Ovary (tissue), 9 donors: Measurements from ENCODE around the gene NCEH1. TPM values are rescaled to one million over a fixed set of nuclear protein-coding genes. Genes with fewer than 3 reads are reported as not detected.

Source experiments
- DNase-seq, 5 donors: peaks; one replicate each; pipeline ENCODE4 v3.0.0-alpha.2; 2019 to 2020
- H3K27ac ChIP-seq, 2 donors: fragments of 200-600 bp; one replicate each; pipeline versions ENCODE4 v1.5.1 to v1.8.0; 2019 to 2022
- H3K27me3 ChIP-seq: fragments of 200-600 bp; one replicate; pipeline ENCODE4 v1.8.0; 2022
- H3K36me3 ChIP-seq: fragments of 200-600 bp; sonication (generic); one replicate; pipeline ENCODE4 v1.5.1; 2019
- H3K4me1 ChIP-seq: one replicate; pipeline ENCODE4 v1.8.1; 2013; ENCODE audit warnings: mild to moderate bottlenecking, moderate library complexity; ENCODE audit not compliant: insufficient read depth
- H3K4me3 ChIP-seq: fragments of 200-600 bp; sonication (generic); one replicate; pipeline ENCODE4 v1.5.1; 2017
- H3K9me3 ChIP-seq, 2 donors: fragments of 200-600 bp in 1 of 2; sonication (generic) in 1 of 2; one replicate each; pipeline versions ENCODE4 v1.5.1 to v1.8.1; 2013 to 2019; ENCODE audit warnings: mild to moderate bottlenecking in 1 of 2, moderate library complexity in 1 of 2
- CTCF ChIP-seq, 3 donors: fragments of 450-650 bp in 2 of 3; fragments of 200-600 bp in 1 of 3; IDR thresholded peaks; one replicate each; pipeline versions ENCODE4 v1.5.1 to v1.8.0; 2016 to 2022; ENCODE audit warnings: antibody characterized with exemption in 3 of 3, mild to moderate bottlenecking in 1 of 3
- EP300 ChIP-seq: sonication (generic); formaldehyde crosslinking; IDR thresholded peaks from one replicate; pipeline ENCODE4 v1.6.1; 2017; ENCODE audit warnings: antibody characterized with exemption
- POLR2A ChIP-seq: fragments of 450-650 bp; IDR thresholded peaks from one replicate; pipeline ENCODE4 v1.6.1; 2017; ENCODE audit warnings: antibody characterized with exemption, mild to moderate bottlenecking, moderate library complexity
- WGBS, 3 donors: extraction: QIAGEN DNeasy Blood & Tissue Kit in 1 of 3; methylation state at CpG; one replicate each; pipeline versions ENCODE4 v1.1.5 to v1.1.7; 2013 to 2017; 5-methylcytosine and 5-hydroxymethylcytosine counted together
- intact Hi-C, 4 donors: fragments of 100-400 bp; cut with DNase I; formaldehyde crosslinking; loops; one replicate each; pipeline versions ENCODE4 v1.11.0 to v1.15.1; 2022 to 2023
- polyA plus RNA-seq, 2 donors: library from polyadenylated mRNA; stranded (reverse); fragments of 200-250 nt in 1 of 2; fragments of 350-450 nt in 1 of 2; fragmentation: Illumina TruSeq in 1 of 2; extraction: RNeasy Lipid Tissue Mini Kit (QIAGEN cat#74804) in 1 of 2; gene quantifications; one replicate each; pipeline ENCODE4 v1.2.3, GENCODE V29; 2013 to 2014
- total RNA-seq, 7 donors: library from RNA; depleted of rRNA in 2 of 7; stranded (reverse); fragments of >200 nt in 2 of 7; fragmentation: NEBNext Ultra II Directional in 3 of 7; extraction: Animal tissue kit (Norgen Biotek cat#: 25700) in 3 of 7; gene quantifications; one replicate each; pipeline versions ENCODE4 v1.1.0 to v1.2.4, GENCODE V29; 2016 to 2023
- donor health status: DM: no; HTN: no; CAD: no; lungs with moderate emphysema.
- donor health status: DM: no; HTN: no; CAD: no.
- donor health status: Bipolar disorder and iron deficiency.
- donor health status: DM: yes; HTN: yes; CAD: no.
- donor health status: DM: no; HTN: no; CAD: no.
- donor health status: DM: yes; HTN: yes; CAD: no.

Gene NCEH1
- total and polyA plus RNA-seq, 9 donors, result 1.4 to 15.8 (median 4.5) TPM

DNA sequence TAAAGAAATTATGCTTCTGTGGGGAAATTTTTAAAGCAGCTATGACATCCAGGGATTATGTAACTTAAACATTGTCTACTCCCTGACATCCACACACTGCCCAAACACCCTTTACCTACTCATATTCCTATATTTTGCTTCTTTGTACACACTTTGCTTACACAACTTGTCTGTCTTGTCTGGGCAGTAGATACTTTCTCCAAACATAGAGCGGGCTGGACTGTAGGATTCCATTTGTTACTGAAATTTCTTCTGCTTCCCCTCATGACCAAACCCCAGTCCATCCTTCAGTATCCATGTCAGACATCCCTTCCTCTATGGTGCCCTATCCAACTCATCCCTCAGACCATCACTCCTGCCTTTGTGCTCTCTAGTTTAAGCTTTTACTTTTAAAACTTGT is 19.9 kb downstream of the NCEH1 start:
- TF ChIP-seq CTCF (IDR thresholded peaks at IDR 0.05) (no peak), POLR2A (no peak), EP300 (no peak)
- Histone ChIP-seq H3K9me3 (no peaks in the 10 kb centered on the region), H3K4me3 (no peak overlapping the region), H3K27ac (no peak overlapping the region), H3K36me3 (no peaks in the 10 kb centered on the region), H3K27me3 (no peaks in the 10 kb centered on the region), H3K4me1 (no peaks in the 10 kb centered on the region)
- WGBS, 3 donors, result 87 to 97% (median 92%) methylated on average over 1 of the region's 1 CpG
- intact Hi-C loops, result no loop called here
- DNase-seq, result no peak

DNA sequence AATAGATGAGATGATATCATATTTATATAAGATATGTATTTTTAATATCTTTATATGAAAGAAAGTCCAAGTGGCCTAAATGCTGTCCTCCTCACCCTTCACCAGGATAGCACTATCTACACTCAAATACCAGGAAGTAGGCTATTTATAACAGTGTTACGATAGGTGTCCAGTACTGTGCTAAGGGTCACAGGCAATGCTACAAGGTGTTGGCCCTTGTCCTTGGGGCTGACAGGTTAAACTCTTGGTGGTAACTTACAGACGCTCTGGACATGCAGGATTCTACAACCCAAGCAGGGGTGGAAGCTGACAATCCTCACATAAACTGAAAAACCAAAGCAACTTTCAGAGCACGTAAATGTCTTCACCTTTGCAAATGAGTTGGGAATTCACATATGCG is 22.3 kb downstream of the NCEH1 start:
- Histone ChIP-seq H3K4me1 (no peaks in the 10 kb centered on the region), H3K27me3 (no peaks in the 10 kb centered on the region), H3K27ac (no peak overlapping the region), H3K9me3 (no peaks in the 10 kb centered on the region), H3K4me3 (no peak overlapping the region), H3K36me3 (no peaks in the 10 kb centered on the region)
- WGBS, 3 donors, result 80 to 87% (median 81%) methylated on average over 4 of the region's 4 CpGs
- TF ChIP-seq POLR2A (no peak), EP300 (no peak), CTCF (IDR thresholded peaks at IDR 0.05) (no peak)
- intact Hi-C loops, result no loop called here
- DNase-seq, result no peak

DNA sequence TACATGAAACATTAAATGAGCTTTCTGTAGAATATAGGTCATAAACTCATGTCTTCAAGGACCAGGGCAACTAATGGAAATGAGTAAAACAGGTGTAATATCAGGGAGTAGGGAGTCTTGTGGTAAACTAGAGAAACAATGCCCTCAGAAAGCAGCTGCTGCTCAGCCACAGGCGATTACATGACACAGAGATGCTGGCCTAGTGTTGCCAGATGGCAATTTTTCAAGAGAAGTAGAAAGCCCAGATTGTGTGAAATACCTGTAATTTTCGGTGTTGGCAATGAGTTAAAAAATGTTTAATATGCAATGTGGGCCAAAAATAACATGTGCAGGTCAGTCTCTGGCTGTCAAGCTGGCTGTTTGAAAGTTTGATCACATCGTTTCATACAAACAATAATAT is 23.4 kb downstream of the NCEH1 start:
- Histone ChIP-seq H3K4me1 (no peaks in the 10 kb centered on the region), H3K27ac (no peak overlapping the region), H3K36me3 (no peaks in the 10 kb centered on the region), H3K27me3 (no peaks in the 10 kb centered on the region), H3K4me3 (no peak overlapping the region), H3K9me3 (no peaks in the 10 kb centered on the region)
- no peak for DNase-seq
- TF ChIP-seq EP300, result no peak
- TF ChIP-seq POLR2A, result no peak
- TF ChIP-seq CTCF (IDR thresholded peaks at IDR 0.05), result no peak
- 73 to 85% (median 80%) methylated on average over 3 of the region's 3 CpGs for WGBS, 3 donors
- intact Hi-C loops, result no loop called here

- DNase-seq, result no peak
- H3K27me3 ChIP-seq, result no peaks in the 10 kb centered on the region
- no peaks in the 10 kb centered on the region for H3K4me1 ChIP-seq
- TF ChIP-seq EP300 (no peak), CTCF (IDR thresholded peaks at IDR 0.05) (no peak), POLR2A (no peak)
- no peaks in the 10 kb centered on the region for H3K9me3 ChIP-seq
- no peak overlapping the region for H3K27ac ChIP-seq
- intact Hi-C loops, result no loop called here
- H3K36me3 ChIP-seq, result no peaks in the 10 kb centered on the region
- no peak overlapping the region for H3K4me3 ChIP-seq
- 78 to 81% (median 80%) methylated on average over 7 of the region's 7 CpGs for WGBS, 3 donors
These were observed 25.3 kb downstream of the NCEH1 start for GRCh38 chr3:172685331-172686214.
